G401.6 (cell line): Measurements from ENCODE around the gene USP9X.
A peak's percentile ranks its signal among the peaks of the same experiment; 100 is the strongest.
"Not testable (repeated sequence)": the region's sequence is repeated elsewhere in the genome, so short reads cannot be mapped to it uniquely, and the experiment has no call there.

Experiments used
- FAIRE-seq: peaks from 2 replicates; lab custom pipeline; 2012; peaks lifted over from hg19 to GRCh38; lab: Jason Lieb, UNC

The USP9X gene, protein sequence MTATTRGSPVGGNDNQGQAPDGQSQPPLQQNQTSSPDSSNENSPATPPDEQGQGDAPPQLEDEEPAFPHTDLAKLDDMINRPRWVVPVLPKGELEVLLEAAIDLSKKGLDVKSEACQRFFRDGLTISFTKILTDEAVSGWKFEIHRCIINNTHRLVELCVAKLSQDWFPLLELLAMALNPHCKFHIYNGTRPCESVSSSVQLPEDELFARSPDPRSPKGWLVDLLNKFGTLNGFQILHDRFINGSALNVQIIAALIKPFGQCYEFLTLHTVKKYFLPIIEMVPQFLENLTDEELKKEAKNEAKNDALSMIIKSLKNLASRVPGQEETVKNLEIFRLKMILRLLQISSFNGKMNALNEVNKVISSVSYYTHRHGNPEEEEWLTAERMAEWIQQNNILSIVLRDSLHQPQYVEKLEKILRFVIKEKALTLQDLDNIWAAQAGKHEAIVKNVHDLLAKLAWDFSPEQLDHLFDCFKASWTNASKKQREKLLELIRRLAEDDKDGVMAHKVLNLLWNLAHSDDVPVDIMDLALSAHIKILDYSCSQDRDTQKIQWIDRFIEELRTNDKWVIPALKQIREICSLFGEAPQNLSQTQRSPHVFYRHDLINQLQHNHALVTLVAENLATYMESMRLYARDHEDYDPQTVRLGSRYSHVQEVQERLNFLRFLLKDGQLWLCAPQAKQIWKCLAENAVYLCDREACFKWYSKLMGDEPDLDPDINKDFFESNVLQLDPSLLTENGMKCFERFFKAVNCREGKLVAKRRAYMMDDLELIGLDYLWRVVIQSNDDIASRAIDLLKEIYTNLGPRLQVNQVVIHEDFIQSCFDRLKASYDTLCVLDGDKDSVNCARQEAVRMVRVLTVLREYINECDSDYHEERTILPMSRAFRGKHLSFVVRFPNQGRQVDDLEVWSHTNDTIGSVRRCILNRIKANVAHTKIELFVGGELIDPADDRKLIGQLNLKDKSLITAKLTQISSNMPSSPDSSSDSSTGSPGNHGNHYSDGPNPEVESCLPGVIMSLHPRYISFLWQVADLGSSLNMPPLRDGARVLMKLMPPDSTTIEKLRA (N-terminal part only)

DNA sequence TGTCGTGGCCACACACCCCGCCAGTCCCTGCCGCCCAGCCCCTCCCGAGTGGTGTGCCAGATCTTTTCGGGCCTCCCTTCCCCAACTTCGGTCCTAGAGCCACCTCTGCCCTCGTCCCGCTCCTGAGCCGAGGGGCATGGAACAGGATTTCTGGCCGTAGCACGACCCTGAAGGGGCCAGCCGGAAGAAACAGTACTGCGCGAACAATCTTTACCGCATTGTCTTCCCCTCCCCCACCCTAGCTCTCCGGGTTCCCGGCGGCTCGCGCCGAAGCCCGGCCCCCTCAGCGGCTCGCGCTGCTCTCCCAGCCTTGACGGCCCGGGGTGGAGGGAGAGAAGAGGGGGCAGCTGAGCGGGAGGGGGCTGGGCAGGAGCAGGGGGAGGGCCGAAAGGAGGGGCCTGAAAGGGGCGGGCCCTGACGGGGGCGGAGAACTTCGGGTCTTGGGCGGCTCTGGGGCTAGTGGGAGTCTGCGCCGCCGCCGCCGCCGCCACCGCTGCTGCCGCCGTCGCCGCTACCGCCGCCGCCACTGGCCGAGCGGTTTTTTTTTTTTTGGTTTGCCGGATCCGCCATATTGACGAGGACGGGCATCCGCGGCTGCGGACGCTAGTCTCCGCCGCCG is at the start of gene USP9X:
TSS of gene USP9X (plus strand) at position 553 of the 619 bp plus-strand sequence. CDS start 38,184 bp downstream, outside the sequence.
- no peak for FAIRE-seq

- no peak for FAIRE-seq
Observed at GRCh38 chrX:41035582-41035981, 49.7 kb upstream of the USP9X start.

- FAIRE-seq = no peak
Observed at GRCh38 chrX:41036668-41037326, 48.4 kb upstream of the USP9X start.

DNA sequence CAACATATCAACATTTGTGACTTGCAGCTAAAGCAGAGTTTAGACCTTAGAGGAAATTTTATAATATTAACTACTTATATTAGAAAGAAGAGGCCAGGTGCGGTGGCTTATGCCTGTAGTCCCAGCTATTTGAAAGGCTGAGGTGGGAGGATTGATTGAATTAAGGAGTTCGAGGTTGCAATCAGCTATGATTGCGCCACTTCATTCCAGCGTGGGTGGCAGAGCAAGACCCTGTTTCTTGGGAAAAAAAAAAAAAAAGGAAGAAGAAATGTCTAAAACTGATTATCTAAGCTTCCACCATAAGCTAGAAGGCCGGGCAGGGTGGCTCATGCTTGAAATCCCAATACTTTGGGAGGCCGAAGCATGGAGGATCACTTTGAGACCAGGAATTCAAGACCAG is 42.0 kb upstream of the USP9X start:
- FAIRE-seq = no peak

GRCh38 chrX:41043674-41044345 is 41.4 kb upstream of the USP9X start:
- no peak for FAIRE-seq

DNA sequence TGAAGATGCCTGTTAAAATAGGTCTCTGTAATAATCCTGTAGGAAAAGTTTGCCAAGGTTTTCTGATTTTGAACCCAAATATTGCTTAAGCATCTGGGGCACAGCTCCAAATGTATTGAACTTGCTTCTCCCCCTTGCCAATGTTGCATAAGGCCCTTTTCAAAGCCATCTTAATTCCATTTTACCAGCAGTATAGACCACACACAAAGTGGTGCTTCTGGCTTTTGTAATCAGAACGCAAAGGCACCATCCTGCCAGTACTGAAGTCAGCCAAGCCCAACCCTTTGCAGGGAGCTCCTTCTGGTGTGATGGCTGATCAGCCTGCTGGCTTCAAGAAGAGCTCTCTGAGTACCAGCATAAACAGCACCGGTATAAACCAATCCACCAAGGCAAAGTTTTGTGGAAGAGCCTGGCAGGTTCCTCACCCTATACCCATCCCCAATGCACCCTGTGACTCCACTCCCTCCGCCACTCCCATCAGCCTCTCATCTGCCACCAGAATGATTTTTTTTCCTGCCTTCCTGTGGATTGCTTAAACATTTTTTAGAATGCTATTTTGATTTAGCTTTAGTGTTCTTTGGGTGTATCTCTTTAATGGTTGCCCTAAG is 39.2 kb upstream of the USP9X start:
- no peak for FAIRE-seq

DNA sequence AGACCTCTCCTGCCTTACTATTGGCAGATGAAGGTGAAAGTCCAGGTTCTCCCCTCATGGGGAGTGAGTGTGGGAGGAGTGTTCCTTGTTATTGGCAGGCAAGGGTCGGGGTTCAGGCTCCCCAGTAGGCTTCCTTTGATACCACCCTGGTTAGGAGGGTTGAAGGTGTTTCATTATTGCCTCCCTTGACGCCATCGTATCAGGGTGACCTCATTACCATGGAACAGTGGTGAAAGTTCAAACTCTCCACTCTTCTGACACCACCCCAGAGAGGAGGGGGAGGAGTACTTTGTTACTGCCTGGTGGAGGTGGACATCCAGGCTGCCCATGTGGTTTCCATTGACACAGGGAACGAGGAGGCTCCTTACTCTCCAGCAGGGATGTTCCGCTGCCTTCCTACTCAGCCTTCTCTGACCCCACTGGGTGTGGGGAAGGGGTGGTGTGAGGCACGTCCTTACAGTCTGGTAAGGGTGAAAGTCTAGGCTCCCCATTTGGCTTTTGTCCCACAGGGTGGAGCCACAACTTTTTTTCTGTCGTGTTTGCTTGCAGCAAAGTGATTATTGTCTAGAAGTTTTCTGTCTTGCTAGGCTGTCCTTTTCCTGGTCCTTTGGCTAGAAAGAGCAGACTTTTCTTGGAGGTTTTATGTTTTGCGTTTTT is 37.2 kb upstream of the USP9X start:
- FAIRE-seq = no peak

GRCh38 chrX:41050359-41050758 is 34.9 kb upstream of the USP9X start:
- FAIRE-seq = no peak

DNA sequence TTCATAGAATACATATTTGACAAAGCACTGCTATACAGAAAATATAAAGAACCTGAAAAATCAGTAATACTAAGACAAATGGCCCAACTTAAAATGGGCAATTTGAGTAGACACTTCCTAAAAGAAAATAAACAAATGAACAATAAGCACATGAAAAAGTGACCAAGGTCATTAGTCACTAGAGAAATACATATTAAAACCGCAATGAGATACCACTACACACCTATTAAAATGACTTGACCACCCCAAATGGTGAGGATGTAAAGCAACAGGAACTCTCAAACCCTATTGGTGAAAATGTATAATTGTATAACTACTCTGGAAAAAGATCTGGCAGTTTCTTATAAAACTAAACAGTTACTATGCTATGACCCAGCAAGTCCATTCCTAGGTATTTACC is 34.0 kb upstream of the USP9X start:
- no peak for FAIRE-seq

DNA sequence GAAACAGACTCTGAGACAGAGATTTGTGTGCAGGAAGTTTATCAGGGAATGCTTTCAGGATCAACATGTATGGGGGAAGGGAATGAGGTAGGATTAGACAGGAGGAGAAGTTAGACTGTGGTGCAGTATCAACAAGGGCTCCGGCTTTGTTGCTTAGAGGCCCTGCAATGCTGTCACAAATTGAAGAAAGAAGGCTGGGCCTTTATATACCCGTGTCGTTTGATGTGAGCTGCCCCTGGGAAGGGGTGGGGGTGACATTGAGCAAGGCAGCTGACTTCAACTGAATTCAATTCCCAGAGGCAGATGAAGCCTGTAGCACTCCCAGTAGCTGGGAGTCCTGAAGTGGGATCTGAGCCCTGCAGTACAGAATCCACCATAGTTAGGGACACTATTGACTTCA is 29.5 kb upstream of the USP9X start:
- no peak for FAIRE-seq

- FAIRE-seq = not testable (repeated sequence)
Observed at GRCh38 chrX:41063276-41063675, 22.0 kb upstream of the USP9X start.

DNA sequence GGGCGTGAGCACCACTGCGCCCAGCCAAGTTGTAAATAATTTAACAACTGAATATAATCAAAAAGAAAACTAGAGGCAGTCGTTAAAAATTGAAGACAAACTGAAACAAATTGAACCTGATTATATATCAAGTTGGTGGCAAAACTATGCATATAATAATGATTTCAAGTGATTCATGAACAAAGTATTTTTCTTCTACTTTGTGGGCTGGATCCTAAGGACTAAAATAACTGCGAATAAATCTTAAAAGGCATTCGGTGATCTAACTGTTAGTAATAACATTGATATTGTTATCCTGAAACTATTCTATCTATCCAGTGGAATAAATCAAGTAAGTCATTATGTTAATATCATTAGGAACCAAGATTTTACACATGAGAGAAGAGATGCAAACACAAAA is 21.2 kb upstream of the USP9X start:
- no peak for FAIRE-seq

- no peak for FAIRE-seq
Observed at GRCh38 chrX:41066391-41066790, 18.9 kb upstream of the USP9X start.

GRCh38 chrX:41066969-41067368 is 18.3 kb upstream of the USP9X start:
- FAIRE-seq = no peak

DNA sequence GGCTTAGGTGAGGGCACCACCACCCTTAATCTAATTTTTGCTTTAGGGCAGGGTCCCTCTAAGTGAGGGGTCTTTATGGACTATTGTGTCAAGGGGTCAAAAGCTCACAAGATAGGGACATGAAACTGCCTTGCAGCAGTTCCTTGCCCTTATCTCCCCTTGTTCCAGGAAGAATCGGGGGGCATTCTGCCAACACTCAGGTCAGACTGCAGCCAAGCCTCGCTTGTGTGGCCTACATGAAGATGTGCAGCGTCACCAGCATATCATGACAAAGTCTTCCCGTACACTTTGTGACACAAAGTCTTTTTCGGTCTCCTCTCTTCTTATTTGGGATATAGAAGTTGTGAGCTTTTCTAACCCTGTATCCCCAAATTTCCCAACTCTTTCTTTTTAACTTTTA is 17.5 kb upstream of the USP9X start:
- no peak for FAIRE-seq

GRCh38 chrX:41076742-41077141 is 8.5 kb upstream of the USP9X start:
- no peak for FAIRE-seq

DNA sequence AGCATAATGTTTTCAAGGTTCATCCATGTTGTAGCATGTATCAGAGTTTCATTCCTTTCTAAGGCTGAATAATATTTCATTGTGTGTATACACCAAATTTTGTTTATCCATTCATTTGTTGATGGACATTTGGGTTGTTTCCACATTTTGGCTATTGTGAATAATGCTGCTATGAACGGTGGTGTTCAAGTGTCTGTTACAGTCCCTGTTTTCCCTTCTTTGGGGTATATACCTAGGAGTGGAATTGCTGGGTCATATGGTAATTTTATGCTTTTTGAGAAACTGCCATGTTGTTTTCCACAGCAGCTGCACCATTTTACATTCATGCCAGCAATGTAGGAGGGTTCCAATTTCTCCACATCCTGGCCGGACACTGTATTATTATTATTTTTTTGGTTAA is 3.4 kb upstream of the USP9X start:
- peak; percentile 17 for FAIRE-seq

DNA sequence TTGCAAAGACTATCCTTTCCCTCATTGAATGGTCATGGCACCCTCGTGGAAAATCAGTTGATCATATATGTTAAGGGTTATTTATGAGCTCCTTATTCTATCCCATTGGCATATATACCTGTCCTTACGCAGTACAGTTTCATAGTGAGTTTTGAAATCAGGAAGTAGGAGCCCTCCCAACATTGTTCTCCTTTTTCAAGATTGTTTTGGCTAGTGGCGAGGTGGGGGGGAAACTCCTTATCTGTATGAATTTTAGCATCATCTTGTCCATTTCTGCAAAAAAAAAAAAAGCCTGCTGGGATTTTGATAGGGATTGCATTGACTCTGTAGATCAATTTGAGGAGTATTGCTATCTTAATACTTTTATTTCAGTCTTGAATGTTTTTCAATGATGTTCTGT is 2.5 kb upstream of the USP9X start:
- FAIRE-seq = no peak

- peak; percentile 98 for FAIRE-seq
Observed at GRCh38 chrX:41084044-41084892, 977 bp upstream of the USP9X start.

DNA sequence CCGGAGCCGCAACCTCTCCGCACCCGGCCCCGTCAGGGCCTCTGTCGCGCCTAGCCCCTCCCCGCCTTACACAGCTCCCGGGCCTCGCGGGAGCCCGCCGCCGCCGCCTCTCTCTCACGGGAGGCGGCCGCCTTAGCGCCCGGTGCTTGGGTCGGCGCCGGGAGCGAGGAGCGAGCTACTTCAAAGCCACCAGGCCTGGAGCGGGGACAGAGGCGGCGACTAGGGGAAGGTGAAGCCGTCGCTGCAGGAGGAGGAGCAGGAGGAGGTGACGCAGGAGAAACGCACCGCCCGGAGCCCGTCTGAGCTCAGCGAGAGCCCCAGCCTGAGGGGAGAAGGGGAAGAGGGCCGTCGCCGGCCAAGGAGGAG is 250 bp downstream of the USP9X start:
- no peak for FAIRE-seq
